ENCODE results near the gene C3orf62.

- TF ChIP-seq POLR2A (IDR thresholded peaks at IDR 0.05) (no peak), POLR2AphosphoS5 (IDR thresholded peaks at IDR 0.05) (no peak)
Measured at GRCh38 chr3:49236226-49236625, 40.8 kb downstream of the C3orf62 start.
